ENCODE results near the gene LINGO1.

- no peak for TF ChIP-seq CTCF (IDR thresholded peaks at IDR 0.05)
- no peak for TF ChIP-seq POLR2A (IDR thresholded peaks at IDR 0.05)
Measured at GRCh38 chr15:77670558-77671361, 38.0 kb upstream of the LINGO1 start.
